Measurements from ENCODE around the gene SLC26A4. TPM values are rescaled to one million over a fixed set of nuclear protein-coding genes. Genes with fewer than 3 reads are reported as not detected.
"Not testable (repeated sequence)": the region's sequence is repeated elsewhere in the genome, so short reads cannot be mapped to it uniquely, and the experiment has no call there.

SLC26A4 gene
- 0.27 TPM for total RNA-seq

DNA sequence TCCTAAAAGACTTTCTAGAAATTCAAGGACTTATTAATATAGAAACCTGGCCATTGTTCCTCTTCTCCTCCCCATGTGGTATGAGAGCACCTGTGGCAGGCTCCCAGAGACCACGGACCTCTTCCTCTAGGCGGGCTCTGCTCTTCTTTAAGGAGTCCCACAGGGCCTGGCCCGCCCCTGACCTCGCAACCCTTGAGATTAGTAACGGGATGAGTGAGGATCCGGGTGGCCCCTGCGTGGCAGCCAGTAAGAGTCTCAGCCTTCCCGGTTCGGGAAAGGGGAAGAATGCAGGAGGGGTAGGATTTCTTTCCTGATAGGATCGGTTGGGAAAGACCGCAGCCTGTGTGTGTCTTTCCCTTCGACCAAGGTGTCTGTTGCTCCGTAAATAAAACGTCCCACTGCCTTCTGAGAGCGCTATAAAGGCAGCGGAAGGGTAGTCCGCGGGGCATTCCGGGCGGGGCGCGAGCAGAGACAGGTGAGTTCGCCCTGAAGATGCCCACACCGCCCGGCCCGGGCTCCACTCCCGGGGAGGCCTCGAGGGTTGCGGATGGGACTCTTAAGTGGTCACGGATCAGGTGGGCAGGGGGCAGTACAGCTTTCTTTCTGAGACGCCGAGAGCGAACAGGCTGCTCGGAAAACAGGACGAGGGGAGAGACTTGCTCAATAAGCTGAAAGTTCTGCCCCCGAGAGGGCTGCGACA, at the start of gene SLC26A4:
SLC26A4 (plus strand) TSS at position 448 of the 700 bp plus-strand sequence. CDS start 814 bp downstream, outside the sequence.
- peak in 1 of 3 donors; percentile 12 for DNase-seq (ENCODE audit: low read depth in 2 of 3, low spot score in 2 of 3)

DNA sequence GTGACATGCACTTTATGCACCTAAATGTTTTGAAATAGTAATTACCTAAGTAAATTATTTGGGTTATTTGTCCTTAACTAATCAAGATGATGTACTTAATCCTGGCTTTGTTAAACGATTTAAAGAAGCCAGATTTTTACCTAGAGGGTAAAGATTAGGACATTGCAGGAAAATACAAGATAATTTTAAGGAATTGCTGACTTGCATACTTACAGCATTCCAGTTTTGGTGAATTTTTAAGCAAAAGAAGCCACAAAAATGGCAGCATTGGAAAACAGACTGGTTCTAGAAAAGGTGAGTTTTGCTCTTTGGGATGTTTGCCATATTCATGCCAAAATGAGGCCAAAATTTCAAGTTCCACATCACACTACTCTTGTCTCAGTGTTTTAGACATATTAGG, 47.2 kb upstream of the SLC26A4 start:
- DNase-seq (ENCODE audit: low read depth in 2 of 3, low spot score in 2 of 3): no peak

GRCh38 chr7:107613948-107614347, 46.7 kb upstream of the SLC26A4 start:
- DNase-seq (ENCODE audit: low read depth in 2 of 3, low spot score in 2 of 3): no peak

- no peak for DNase-seq (ENCODE audit: low read depth in 2 of 3, low spot score in 2 of 3)
These were observed 46.2 kb upstream of the SLC26A4 start for GRCh38 chr7:107614425-107614824.

DNA sequence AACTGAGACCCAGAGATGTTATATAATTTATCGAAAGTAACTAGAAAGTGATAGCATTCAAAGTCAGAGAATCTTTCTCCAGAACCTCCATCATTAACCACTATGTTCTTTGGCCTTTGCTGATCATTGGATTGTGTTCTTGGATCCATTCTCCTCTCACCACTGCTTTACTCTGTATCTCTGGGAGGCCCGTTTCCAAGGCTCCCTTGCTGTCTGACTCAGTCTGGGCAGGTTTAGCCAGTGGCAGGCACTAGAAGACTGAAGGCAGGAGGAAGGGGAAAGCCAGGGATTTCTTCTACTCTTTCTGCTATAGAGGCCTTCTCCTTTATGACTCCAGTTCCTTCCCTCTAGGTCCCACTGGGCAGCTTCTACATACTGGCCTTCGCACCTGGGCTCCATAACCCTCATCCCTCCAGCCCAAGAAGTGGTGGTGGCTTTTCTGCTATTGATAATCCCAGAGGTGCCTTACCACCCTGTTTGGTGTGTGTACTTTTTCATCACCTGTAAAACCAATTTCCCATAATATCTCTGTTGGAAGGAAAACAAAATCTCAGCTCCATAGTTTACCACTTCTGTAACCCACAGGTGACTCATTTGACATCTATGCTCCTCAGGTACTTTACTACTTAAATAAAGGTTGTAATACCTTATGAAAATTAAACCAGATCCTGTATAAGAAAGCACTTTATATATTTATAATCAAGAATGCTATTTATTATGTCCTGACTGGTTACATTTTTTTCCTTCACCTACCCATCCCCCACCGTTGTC, 44.5 kb upstream of the SLC26A4 start:
- no peak for DNase-seq (ENCODE audit: low read depth in 2 of 3, low spot score in 2 of 3)

- DNase-seq (ENCODE audit: low read depth in 2 of 3, low spot score in 2 of 3): no peak
These were observed 38.2 kb upstream of the SLC26A4 start for GRCh38 chr7:107622429-107622828.

DNA sequence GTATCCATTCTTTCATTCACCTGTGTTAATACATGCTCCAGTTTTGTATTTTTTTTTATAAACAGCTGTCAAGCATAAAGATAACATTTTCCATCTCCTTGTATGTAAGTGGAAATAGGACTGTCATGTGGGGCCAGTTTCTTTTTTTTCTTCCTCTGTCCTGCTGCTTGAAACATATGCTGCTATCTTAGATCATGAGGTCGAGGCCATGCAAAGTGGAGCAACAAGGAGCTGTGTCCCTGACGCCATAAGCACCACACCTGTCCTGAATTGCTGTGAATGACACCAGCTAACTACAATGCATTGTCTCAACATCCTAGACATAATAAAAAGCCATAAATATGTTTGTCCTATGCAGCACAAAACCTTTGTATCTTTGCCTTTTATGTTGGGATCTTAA, 37.7 kb upstream of the SLC26A4 start:
- DNase-seq (ENCODE audit: low read depth in 2 of 3, low spot score in 2 of 3): no peak

GRCh38 chr7:107627002-107627401, 33.6 kb upstream of the SLC26A4 start:
- DNase-seq (ENCODE audit: low read depth in 2 of 3, low spot score in 2 of 3): no peak

DNA sequence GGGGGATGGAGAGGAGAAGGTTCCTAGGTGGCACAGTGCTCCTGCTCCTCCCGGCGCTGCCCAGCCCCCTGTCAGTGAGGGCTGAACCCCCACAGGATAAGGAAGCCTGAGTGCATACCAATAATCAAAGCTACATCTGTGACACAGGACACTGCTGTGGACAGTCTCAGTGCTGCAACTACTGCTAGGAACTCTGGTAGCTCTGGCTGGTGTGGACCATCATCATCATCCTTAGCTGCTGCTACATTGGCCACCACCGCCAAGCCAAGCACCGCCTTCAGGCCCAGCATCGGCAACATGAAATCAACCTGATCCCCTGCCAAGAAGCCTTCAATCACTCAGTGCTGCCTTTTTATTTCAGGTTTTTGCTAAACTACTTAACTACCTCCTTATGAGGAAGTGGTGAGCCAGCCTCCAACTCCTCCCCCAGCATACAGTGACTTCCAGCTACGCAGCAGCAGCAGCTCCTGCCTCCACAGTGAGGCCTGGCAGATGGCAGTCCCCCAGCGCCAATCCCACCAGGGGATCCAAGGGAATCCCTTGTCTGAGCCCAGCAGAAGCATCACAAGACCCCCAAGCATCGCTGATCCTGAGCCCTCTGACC, 32.1 kb upstream of the SLC26A4 start:
- DNase-seq (ENCODE audit: low read depth in 2 of 3, low spot score in 2 of 3): peak in 2 of 3 donors; percentile 28 to 73

GRCh38 chr7:107630342-107630741, 30.3 kb upstream of the SLC26A4 start:
- no peak for DNase-seq (ENCODE audit: low read depth in 2 of 3, low spot score in 2 of 3)

DNA sequence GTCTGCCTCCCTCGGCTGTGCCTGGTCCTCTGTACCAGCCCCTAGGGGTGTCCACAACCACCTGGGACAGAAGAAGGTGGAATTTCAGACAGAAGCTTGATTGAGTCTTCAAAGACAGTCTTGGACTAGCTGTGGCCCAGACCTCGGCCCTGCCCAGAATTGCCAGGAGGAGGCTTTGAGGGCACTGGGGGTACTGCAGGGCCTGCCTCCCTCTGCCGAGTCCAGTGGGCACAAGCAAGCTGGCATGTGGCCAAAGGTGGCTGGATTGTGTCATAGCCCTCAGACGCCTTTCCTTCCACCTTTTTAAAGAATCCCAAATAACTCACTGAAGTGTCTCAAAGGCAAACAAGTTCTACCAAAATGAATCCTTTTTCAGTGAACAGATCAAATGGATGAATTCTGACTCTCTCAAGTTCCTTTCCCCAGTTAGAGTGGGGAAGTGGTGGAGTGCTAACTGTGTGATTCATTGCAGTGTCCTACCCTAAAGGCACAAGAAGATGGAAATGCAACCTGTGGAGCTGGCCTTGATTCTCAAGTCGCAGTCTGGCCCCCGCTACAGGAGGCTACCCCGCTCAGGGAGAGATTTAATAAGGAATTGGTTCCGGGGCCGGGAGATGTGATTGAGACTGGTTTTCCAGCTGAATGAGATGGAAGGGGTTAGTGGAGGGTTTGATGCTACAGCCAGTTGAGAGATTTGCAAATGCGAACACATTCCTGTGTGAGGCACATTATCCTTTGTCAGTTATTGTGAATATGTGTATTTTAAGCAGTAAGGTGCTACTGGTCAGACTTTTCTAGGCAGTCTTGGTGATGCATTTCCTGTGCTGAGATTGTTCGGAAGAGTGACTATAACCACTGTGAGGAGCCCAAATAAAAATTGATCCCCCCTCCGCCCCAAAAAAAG, 28.8 kb upstream of the SLC26A4 start:
- DNase-seq (ENCODE audit: low read depth in 2 of 3, low spot score in 2 of 3): no peak

GRCh38 chr7:107632492-107632865, 28.1 kb upstream of the SLC26A4 start:
- DNase-seq (ENCODE audit: low read depth in 2 of 3, low spot score in 2 of 3): no peak

DNA sequence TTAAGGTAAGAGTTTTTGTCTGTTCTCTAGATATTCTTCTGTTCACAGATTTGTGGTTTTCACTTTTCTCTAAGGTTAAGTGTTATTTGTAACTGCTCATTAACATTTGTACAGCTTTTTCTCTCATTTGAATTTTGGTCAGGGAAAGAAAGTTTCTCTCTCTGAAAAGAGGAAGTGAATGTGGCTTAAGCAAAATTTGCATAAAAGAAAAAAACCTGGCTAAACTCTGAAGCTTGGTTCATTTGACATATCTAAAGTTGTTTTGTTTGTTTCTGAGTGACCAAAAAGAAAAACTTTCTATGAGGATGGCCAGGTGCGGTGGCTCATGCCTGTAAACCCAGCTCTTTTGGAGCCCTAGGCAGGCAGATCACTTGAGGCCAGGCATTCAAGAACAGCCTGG, 22.0 kb upstream of the SLC26A4 start:
- peak in 2 of 3 donors; percentile 14 to 61 for DNase-seq (ENCODE audit: low read depth in 2 of 3, low spot score in 2 of 3)

DNA sequence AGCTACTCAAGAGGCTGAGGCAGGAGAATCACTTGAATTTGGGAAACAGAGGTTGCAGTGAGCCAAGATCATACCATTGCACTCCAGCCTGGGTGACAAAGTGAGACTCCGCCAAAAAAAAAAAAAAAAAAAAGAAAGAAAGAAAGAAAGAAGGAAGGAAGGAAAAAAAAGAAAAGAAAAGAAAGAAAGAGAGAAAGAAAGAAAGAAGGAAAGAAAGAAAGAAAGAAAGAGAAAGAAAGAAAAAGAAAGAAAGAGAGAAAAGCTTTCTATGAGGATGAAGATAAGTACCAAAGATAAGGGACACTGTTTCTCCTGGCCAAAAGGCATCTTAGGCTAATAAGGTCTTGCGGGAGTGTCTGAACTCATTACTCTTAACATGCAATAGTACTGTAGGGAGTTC, 21.6 kb upstream of the SLC26A4 start:
- DNase-seq (ENCODE audit: low read depth in 2 of 3, low spot score in 2 of 3): not testable (repeated sequence)

DNA sequence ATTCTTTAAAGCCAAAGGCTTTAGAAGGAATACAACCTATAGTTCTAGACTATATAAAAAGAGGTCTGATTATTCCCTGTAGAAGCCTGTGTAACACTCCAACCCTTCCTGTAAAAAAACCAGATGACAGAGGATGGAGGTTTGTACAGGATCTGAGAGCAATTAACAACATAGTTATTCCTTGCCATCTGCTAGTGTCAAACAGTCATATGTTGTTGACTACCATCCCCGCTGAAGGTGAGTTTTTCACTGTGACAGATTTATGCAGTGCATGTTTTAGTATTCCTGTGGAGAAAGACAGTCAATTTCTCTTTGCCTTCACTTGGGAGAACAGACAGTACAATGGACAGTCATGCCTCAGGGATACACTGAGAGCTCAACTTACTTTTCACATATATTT, 19.0 kb upstream of the SLC26A4 start:
- no peak for DNase-seq (ENCODE audit: low read depth in 2 of 3, low spot score in 2 of 3)

DNA sequence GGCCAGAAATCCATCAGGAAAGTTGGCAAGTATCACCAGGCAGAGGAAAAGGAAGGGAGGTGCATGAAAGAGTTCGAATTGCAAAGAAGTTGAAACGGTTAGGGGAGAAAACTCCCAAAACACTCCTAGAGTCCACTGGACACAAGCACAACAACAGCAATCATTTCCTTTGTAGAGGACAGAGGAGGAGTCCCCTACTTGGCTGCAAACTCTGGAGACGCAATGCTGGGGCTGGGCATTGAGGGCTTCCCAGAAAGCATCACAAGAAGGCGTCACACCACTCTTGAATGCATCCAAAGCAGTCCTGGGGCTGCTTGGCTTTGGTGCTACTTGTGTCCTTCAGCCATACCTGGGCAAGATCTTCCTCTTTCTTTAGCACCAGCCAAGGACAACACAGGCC, 18.1 kb upstream of the SLC26A4 start:
- no peak for DNase-seq (ENCODE audit: low read depth in 2 of 3, low spot score in 2 of 3)

- no peak for DNase-seq (ENCODE audit: low read depth in 2 of 3, low spot score in 2 of 3)
These were observed 17.2 kb upstream of the SLC26A4 start for GRCh38 chr7:107643407-107643806.

GRCh38 chr7:107643938-107644308, 16.7 kb upstream of the SLC26A4 start:
- no peak for DNase-seq (ENCODE audit: low read depth in 2 of 3, low spot score in 2 of 3)

DNA sequence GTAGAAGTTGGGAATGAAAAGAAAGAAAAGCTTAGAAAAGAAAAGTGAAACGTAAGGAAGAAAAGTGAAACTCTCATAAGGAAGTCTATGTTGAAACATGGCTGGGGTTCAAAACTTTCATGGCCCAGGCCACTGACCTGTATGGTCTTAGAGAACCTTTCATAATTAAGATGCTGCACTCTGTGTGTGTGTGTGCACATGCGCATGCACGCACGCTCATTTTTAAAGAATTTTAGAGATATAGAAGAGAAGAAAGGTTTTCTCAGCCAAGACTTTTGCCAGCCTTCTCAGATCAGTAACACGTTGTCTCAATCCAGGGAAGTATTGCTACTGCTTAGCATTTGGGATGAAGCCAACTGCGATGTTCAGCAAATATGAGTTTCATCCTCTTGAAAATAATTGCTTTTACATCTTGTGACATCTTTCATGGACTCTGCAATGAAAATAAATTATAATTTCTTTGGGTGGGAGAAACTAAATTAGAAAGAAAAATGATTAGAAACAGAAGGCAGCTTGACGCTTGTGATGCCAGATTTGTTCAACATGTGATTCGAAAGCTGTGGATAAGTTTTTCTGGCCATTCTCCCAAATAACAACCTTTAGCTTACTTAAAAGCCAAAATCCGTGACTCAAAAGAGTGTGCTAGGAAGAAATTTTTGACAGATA, 16.2 kb upstream of the SLC26A4 start:
- DNase-seq (ENCODE audit: low read depth in 2 of 3, low spot score in 2 of 3): no peak

- DNase-seq (ENCODE audit: low read depth in 2 of 3, low spot score in 2 of 3): no peak
These were observed 8.0 kb upstream of the SLC26A4 start for GRCh38 chr7:107652642-107653041.

Data from hematopoietic multipotent progenitor cell (in vitro differentiated cells).